CD4-positive, alpha-beta T cell (primary cell): ENCODE measurements around the gene MRPL12. TPM values are rescaled to one million over a fixed set of nuclear protein-coding genes. Genes with fewer than 3 reads are reported as not detected.

Source experiments
- ATAC-seq: fragments of 200-7000 bp; cut with Tn5 transposase; one replicate; pipeline ENCODE4 v1.10.0; 2022; ENCODE audit warnings: mild to moderate bottlenecking; ENCODE audit not compliant: poor library complexity
- CTCF ChIA-PET: fragments of 350-600 bp; sonication (Branson Sonifier 250); formaldehyde crosslinking; loops from one replicate; lab custom pipeline; 2021; ENCODE audit warnings: antibody characterized with exemption, inconsistent platforms; lab: Charles Lee
- POLR2A ChIA-PET: fragments of 350-600 bp; sonication (Branson Sonifier 250); formaldehyde crosslinking; loops from one replicate; lab custom pipeline; 2021; ENCODE audit warnings: antibody characterized with exemption, inconsistent platforms; lab: Charles Lee
- DNase-seq, 14 experiments: peaks; one replicate each; pipeline ENCODE4 v3.0.0-alpha.2; 2013 to 2020; ENCODE audit warnings: mixed read lengths in 2 of 14
- H3K27ac ChIP-seq, 2 donors: one replicate each; pipeline versions ENCODE4 v1.5.1 to v1.7.0; 2013; ENCODE audit warnings: low read length in 2 of 2, low read depth in 1 of 2, mild to moderate bottlenecking in 1 of 2
- H3K27me3 ChIP-seq, 2 experiments: 1 replicate in 1 of 2; 2 replicates in 1 of 2; pipeline versions ENCODE4 v1.6.1 to v1.7.0; 2013; ENCODE audit warnings: low read length in 2 of 2, control low read depth in 1 of 2, mild to moderate bottlenecking in 1 of 2, moderate library complexity in 1 of 2; ENCODE audit not compliant: insufficient read depth in 2 of 2, control insufficient read depth in 1 of 2
- H3K36me3 ChIP-seq: one replicate; pipeline ENCODE4 v1.6.1; 2013; ENCODE audit warnings: low read length, control low read depth; ENCODE audit not compliant: insufficient read depth
- H3K4me1 ChIP-seq: one replicate; pipeline ENCODE4 v1.6.1; 2013; ENCODE audit warnings: low read length, control low read depth; ENCODE audit not compliant: insufficient read depth
- H3K4me3 ChIP-seq: one replicate; pipeline ENCODE4 v1.5.1; 2013; ENCODE audit warnings: mild to moderate bottlenecking, low read length, moderate library complexity
- H3K9me3 ChIP-seq, 2 experiments: 1 replicate in 1 of 2; 2 replicates in 1 of 2; pipeline versions ENCODE4 v1.6.1 to v1.7.0; 2013; ENCODE audit warnings: low read length in 2 of 2, mild to moderate bottlenecking in 2 of 2, control low read depth in 1 of 2, moderate library complexity in 1 of 2; ENCODE audit not compliant: control insufficient read depth in 1 of 2, insufficient read depth in 1 of 2
- H3K27ac Mint-ChIP-seq: one replicate; pipeline ENCODE4 v1.8.0; 2020; ENCODE audit warnings: mixed read lengths
- H3K27me3 Mint-ChIP-seq: one replicate; pipeline ENCODE4 v1.8.0; 2021; ENCODE audit warnings: mixed read lengths
- H3K36me3 Mint-ChIP-seq: one replicate; pipeline ENCODE4 v1.8.0; 2021; ENCODE audit warnings: low read depth, mixed read lengths
- H3K4me1 Mint-ChIP-seq: one replicate; pipeline ENCODE4 v1.8.0; 2021; ENCODE audit warnings: low read depth, mixed read lengths
- H3K4me3 Mint-ChIP-seq: one replicate; pipeline ENCODE4 v1.8.0; 2020; ENCODE audit warnings: mild to moderate bottlenecking, mixed read lengths
- H3K9me3 Mint-ChIP-seq: one replicate; pipeline ENCODE4 v1.8.0; 2020; ENCODE audit warnings: mixed read lengths
- CTCF ChIP-seq: fragments of 200-600 bp; IDR thresholded peaks from one replicate; pipeline ENCODE4 v1.8.0; 2022; ENCODE audit warnings: antibody characterized with exemption, mild to moderate bottlenecking
- intact Hi-C, 2 experiments: fragments of 100-400 bp; cut with DNase I in 1 of 2; cut with micrococcal nuclease in 1 of 2; formaldehyde crosslinking; loops; one replicate each; pipeline versions ENCODE4 v1.15.1 to v1.9.0; 2023 to 2025; cut with DNase I, micrococcal nuclease
- total RNA-seq, 174 experiments: library from RNA in 2 of 174; stranded (reverse) in 2 of 174; gene quantifications; one replicate each; pipeline ENCODE4 v1.2.3 and lab custom pipeline; 2021 to 2026

Gene MRPL12
- total RNA-seq, 2 experiments from 2014 or later = 26.2 to 26.5 TPM

DNA sequence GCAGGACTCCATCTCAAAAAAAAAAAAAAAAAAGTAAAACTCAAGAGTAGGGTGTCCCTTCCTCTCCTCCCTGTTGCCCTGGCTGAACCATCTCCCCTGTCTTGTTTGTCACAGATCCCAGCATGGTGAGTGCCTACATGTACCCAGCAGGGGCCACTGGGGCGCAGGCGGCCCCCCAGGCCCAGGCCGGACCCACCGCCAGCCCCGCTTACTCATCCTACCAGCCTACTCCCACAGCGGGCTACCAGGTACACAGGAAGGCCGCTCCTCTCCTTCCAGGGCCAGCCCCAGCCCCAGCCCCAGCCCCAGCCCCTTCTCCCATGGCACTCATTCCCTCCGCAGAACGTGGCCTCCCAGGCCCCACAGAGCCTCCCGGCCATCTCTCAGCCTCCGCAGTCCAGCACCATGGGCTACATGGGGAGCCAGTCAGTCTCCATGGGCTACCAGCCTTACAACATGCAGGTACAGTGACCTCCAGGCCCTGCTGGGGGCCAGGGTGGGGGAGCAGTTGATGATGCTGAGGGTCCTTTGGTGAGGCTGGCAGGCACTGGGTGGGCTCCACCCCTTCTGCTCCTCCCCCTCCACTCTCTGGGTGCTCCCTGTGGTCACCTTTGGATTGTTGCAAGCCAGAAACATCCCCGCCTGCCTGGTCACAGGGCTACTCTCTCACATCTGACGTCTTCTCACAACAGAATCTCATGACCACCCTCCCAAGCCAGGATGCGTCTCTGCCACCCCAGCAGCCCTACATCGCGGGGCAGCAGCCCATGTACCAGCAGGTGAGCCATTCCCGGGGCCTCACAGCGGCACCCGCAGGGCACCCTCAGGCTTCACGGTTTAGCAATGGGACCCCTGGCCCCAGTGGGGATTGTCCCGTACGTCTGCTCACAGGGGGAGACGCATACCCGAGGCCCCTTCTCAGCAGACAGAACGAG lies 2.5 kb upstream of the MRPL12 start:
- Mint-ChIP-seq H3K4me3 (peak overlapping the region; percentile 8), H3K27ac (no peak overlapping the region), H3K36me3 (peaks cover 60% of the 10 kb centered on the region), H3K4me1 (peaks cover 20% of the 10 kb centered on the region), H3K9me3 (no peaks in the 10 kb centered on the region), H3K27me3 (no peaks in the 10 kb centered on the region)
- ATAC-seq (no peak), DNase-seq (no peak)
- intact Hi-C loops = loop anchor here (5.0 kb wide), 2 partner anchors 33 to 227 kb away; partner anchors contain the start of genes CCDC137 (in 1 of the 2), MAFG (in 1 of the 2) and OXLD1 (in 1 of the 2)
- ChIA-PET POLR2A (interaction anchor here (0.7 to 4.7 kb wide), 2 partner anchors 16 to 34 kb away, joined by 3 to 43 read pairs; partner anchors contain the start of genes ARL16, CCDC137, HGS and OXLD1), CTCF (interaction anchor here (1.8 kb wide), 1 partner anchor 17 kb away, joined by 5 read pairs; the partner anchor contains the start of genes ARL16 and HGS)
- H3K27ac ChIP-seq = no peak overlapping the region
- no peaks in the 10 kb centered on the region for H3K27me3 ChIP-seq
- H3K36me3 ChIP-seq = peaks cover 55% of the 10 kb centered on the region
- H3K9me3 ChIP-seq = no peaks in the 10 kb centered on the region
- no peak overlapping the region for H3K4me3 ChIP-seq
- TF ChIP-seq CTCF = no peak
- H3K4me1 ChIP-seq = peaks cover 37% of the 10 kb centered on the region

DNA sequence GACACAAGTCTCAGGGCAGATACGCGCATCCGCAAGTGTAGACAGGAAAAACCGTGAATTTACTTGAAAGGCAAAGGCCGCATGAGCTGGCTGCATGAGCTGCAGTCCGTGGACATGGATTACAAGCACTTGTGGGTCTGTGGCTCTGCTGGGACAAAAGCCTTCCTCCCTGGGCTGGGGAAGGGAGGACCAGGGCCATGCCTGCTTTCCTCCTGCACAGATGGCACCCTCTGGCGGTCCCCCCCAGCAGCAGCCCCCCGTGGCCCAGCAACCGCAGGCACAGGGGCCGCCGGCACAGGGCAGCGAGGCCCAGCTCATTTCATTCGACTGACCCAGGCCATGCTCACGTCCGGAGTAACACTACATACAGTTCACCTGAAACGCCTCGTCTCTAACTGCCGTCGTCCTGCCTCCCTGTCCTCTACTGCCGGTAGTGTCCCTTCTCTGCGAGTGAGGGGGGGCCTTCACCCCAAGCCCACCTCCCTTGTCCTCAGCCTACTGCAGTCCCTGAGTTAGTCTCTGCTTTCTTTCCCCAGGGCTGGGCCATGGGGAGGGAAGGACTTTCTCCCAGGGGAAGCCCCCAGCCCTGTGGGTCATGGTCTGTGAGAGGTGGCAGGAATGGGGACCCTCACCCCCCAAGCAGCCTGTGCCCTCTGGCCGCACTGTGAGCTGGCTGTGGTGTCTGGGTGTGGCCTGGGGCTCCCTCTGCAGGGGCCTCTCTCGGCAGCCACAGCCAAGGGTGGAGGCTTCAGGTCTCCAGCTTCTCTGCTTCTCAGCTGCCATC lies 1.7 kb upstream of the MRPL12 start:
- peaks cover 51% of the 10 kb centered on the region for H3K36me3 ChIP-seq
- H3K9me3 ChIP-seq = no peaks in the 10 kb centered on the region
- ChIA-PET POLR2A (interaction anchor here (0.7 to 4.7 kb wide), 5 partner anchors 16 to 336 kb away, joined by 3 to 43 read pairs (median 4); partner anchors contain the start of genes ARL16, CCDC137, DCXR and HGS), CTCF (interaction anchor here (1.8 kb wide), 1 partner anchor 18 kb away, joined by 5 read pairs; the partner anchor contains the start of genes ARL16 and HGS)
- peak overlapping the region in 1 of 2 donors; percentile 32 for H3K27ac ChIP-seq
- Mint-ChIP-seq H3K27ac (peak overlapping the region; percentile 97), H3K9me3 (no peaks in the 10 kb centered on the region), H3K36me3 (peaks cover 69% of the 10 kb centered on the region), H3K4me3 (no peak overlapping the region), H3K27me3 (no peaks in the 10 kb centered on the region), H3K4me1 (peaks cover 27% of the 10 kb centered on the region)
- peaks cover 39% of the 10 kb centered on the region for H3K4me1 ChIP-seq
- intact Hi-C loops = loop anchor here (2.0 to 5.0 kb wide), 4 partner anchors 17 to 226 kb away; partner anchors contain the start of genes CCDC137 (in 1 of the 2), HGS (in 1 of the 2), MAFG (in 1 of the 2) and NPLOC4 (in 1 of the 2)
- peak overlapping the region; percentile 93 for H3K4me3 ChIP-seq
- DNase-seq = peak in 2 of 14 experiments; percentile 38 to 47
- TF ChIP-seq CTCF = no peak
- H3K27me3 ChIP-seq = no peaks in the 10 kb centered on the region
- ATAC-seq = no peak
